Tibial nerve (tissue), 4 donors: ENCODE data around the gene NDUFB11. TPM values are rescaled to one million over a fixed set of nuclear protein-coding genes. Genes with fewer than 3 reads are reported as not detected.

Experiments used
- DNase-seq, 2 donors: peaks; one replicate each; pipeline ENCODE4 v3.0.0-alpha.2; 2019; ENCODE audit warnings: low spot score in 2 of 2
- H3K27ac ChIP-seq, 4 donors: fragments of 200-600 bp; sonication (generic) in 3 of 4; one replicate each; pipeline ENCODE4 v1.5.1; 2017 to 2019; ENCODE audit warnings: mild to moderate bottlenecking in 1 of 4
- H3K27me3 ChIP-seq, 2 donors: fragments of 200-600 bp; sonication (generic) in 1 of 2; one replicate each; pipeline versions ENCODE4 v1.5.1 to v1.6.0; 2017 to 2019
- H3K36me3 ChIP-seq, 3 donors: fragments of 200-600 bp; sonication (generic); one replicate each; pipeline ENCODE4 v1.5.1; 2018 to 2019
- H3K4me1 ChIP-seq, 4 donors: fragments of 200-600 bp; sonication (generic) in 3 of 4; one replicate each; pipeline ENCODE4 v1.5.1; 2017 to 2019
- H3K4me3 ChIP-seq, 4 donors: fragments of 200-600 bp; sonication (generic) in 3 of 4; one replicate each; pipeline ENCODE4 v1.5.1; 2017 to 2019; ENCODE audit warnings: mild to moderate bottlenecking in 1 of 4, moderate library complexity in 1 of 4
- H3K9me3 ChIP-seq, 4 donors: fragments of 200-600 bp; sonication (generic) in 3 of 4; one replicate each; pipeline ENCODE4 v1.5.1; 2017 to 2019
- EP300 ChIP-seq, 2 donors: sonication (generic); formaldehyde crosslinking; IDR thresholded peaks; one replicate each; pipeline ENCODE4 v1.6.1; 2017; ENCODE audit warnings: antibody characterized with exemption in 2 of 2, mild to moderate bottlenecking in 1 of 2
- POLR2A ChIP-seq, 2 donors: fragments of 450-650 bp; IDR thresholded peaks; one replicate each; pipeline ENCODE4 v1.6.1; 2017; ENCODE audit warnings: antibody characterized with exemption in 2 of 2, mild to moderate bottlenecking in 2 of 2, moderate library complexity in 2 of 2
- WGBS, 2 donors: methylation state at CpG; one replicate each; pipeline ENCODE4 v1.1.5; 2018; 5-methylcytosine and 5-hydroxymethylcytosine counted together
- total RNA-seq, 4 donors: library from RNA; depleted of rRNA; stranded (reverse); fragments of >200 nt; gene quantifications; one replicate each; pipeline ENCODE4 v1.1.0, GENCODE V29; 2016
- TF ChIP-seq, protein P1 (sequence below), 5 experiments: fragments of 200-600 bp in 3 of 5; fragments of 450-650 bp in 2 of 5; sonication (generic) in 3 of 5; IDR thresholded peaks; one replicate each; pipeline ENCODE4 v1.5.1; 2016 to 2019; ENCODE audit warnings: antibody characterized with exemption in 5 of 5, mild to moderate bottlenecking in 3 of 5, moderate library complexity in 2 of 5

Gene NDUFB11
- total RNA-seq, 4 donors from 2014 or later: 45.4 to 78.1 (median 60.5) TPM

- TF ChIP-seq, protein P1, sequence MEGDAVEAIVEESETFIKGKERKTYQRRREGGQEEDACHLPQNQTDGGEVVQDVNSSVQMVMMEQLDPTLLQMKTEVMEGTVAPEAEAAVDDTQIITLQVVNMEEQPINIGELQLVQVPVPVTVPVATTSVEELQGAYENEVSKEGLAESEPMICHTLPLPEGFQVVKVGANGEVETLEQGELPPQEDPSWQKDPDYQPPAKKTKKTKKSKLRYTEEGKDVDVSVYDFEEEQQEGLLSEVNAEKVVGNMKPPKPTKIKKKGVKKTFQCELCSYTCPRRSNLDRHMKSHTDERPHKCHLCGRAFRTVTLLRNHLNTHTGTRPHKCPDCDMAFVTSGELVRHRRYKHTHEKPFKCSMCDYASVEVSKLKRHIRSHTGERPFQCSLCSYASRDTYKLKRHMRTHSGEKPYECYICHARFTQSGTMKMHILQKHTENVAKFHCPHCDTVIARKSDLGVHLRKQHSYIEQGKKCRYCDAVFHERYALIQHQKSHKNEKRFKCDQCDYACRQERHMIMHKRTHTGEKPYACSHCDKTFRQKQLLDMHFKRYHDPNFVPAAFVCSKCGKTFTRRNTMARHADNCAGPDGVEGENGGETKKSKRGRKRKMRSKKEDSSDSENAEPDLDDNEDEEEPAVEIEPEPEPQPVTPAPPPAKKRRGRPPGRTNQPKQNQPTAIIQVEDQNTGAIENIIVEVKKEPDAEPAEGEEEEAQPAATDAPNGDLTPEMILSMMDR (IDR thresholded peaks at IDR 0.05): no peak
- TF ChIP-seq POLR2A (IDR thresholded peaks at IDR 0.05) (no peak), EP300 (IDR thresholded peaks at IDR 0.05) (no peak)
- H3K4me3 ChIP-seq: no peak overlapping the region
- no peaks in the 10 kb centered on the region for H3K9me3 ChIP-seq
- peaks cover 0 to 3% of the 10 kb centered on the region in 2 donors for H3K27me3 ChIP-seq
- 65 to 100% methylated on average over 1 to 2 of the region's 2 CpGs for WGBS, 2 donors
- peaks cover 0 to 76% (median 0%) of the 10 kb centered on the region in 3 donors for H3K36me3 ChIP-seq
- DNase-seq: no peak
- H3K27ac ChIP-seq: no peak overlapping the region
- no peaks in the 10 kb centered on the region for H3K4me1 ChIP-seq
Observed at GRCh38 chrX:47171996-47172395, 27.5 kb upstream of the NDUFB11 start.

- 85 to 89% methylated on average over 30 to 34 of the region's 34 CpGs for whole genome bisulfite sequencing, 2 donors
- H3K4me1 ChIP-seq: no peaks in the 10 kb centered on the region
- no peak overlapping the region for H3K4me3 ChIP-seq
- H3K9me3 ChIP-seq: no peaks in the 10 kb centered on the region
- peaks cover 0 to 3% of the 10 kb centered on the region in 2 donors for H3K27me3 ChIP-seq
- H3K27ac ChIP-seq: no peak overlapping the region
- TF ChIP-seq POLR2A (IDR thresholded peaks at IDR 0.05) (no peak), EP300 (IDR thresholded peaks at IDR 0.05) (no peak)
- TF ChIP-seq, protein P1 (IDR thresholded peaks at IDR 0.05): no peak
- peaks cover 0 to 67% (median 0%) of the 10 kb centered on the region in 3 donors for H3K36me3 ChIP-seq
- DNase-seq: no peak
Observed at GRCh38 chrX:47170861-47171692, 26.6 kb upstream of the NDUFB11 start.

- Histone ChIP-seq H3K27ac (no peak overlapping the region), H3K4me1 (no peaks in the 10 kb centered on the region), H3K36me3 (peaks cover 0 to 56% (median 0%) of the 10 kb centered on the region in 3 donors), H3K4me3 (no peak overlapping the region), H3K27me3 (peaks cover 0 to 1% of the 10 kb centered on the region in 2 donors), H3K9me3 (no peaks in the 10 kb centered on the region)
- DNase-seq: no peak
- WGBS, 2 donors: 75% methylated on average over 6 to 13 of the region's 13 CpGs
- TF ChIP-seq, protein P1 (IDR thresholded peaks at IDR 0.05): no peak
- TF ChIP-seq EP300 (IDR thresholded peaks at IDR 0.05): no peak
- TF ChIP-seq POLR2A (IDR thresholded peaks at IDR 0.05): no peak
Observed at GRCh38 chrX:47169726-47170515, 25.4 kb upstream of the NDUFB11 start.

DNA sequence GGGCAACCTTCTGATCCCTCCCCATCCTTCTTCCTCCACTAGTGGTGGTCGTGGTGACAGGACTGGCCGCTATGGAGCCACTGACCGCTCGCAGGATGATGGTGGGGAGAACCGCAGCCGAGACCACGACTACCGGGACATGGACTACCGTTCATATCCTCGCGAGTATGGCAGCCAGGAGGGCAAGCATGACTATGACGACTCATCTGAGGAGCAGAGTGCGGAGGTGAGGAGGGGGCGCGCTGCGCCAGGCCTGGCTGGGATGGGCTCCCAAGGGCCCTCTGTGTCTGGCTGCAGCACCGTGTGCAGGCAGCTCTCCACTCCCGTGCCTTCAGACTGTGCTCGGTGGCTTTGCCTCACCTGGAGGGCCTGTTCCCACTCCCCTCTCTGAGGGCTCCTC, 24.8 kb upstream of the NDUFB11 start:
- peaks cover 0 to 51% (median 0%) of the 10 kb centered on the region in 3 donors for H3K36me3 ChIP-seq
- H3K27ac ChIP-seq: no peak overlapping the region
- no peak for TF ChIP-seq POLR2A (IDR thresholded peaks at IDR 0.05)
- TF ChIP-seq, protein P1 (IDR thresholded peaks at IDR 0.05): no peak
- no peak for TF ChIP-seq EP300 (IDR thresholded peaks at IDR 0.05)
- DNase-seq: no peak
- WGBS, 2 donors: 89 to 91% methylated on average over 7 to 19 of the region's 19 CpGs
- H3K4me1 ChIP-seq: no peaks in the 10 kb centered on the region
- H3K4me3 ChIP-seq: no peak overlapping the region
- no peaks in the 10 kb centered on the region for H3K27me3 ChIP-seq
- H3K9me3 ChIP-seq: no peaks in the 10 kb centered on the region
